Uterus (tissue), 2 donors: ENCODE measurements around the gene FIBP.

Source experiments
- POLR2A ChIP-seq, 2 donors: fragments of 450-650 bp; IDR thresholded peaks; one replicate each; pipeline ENCODE4 v1.6.1; 2016; ENCODE audit warnings: antibody characterized with exemption in 2 of 2, mild to moderate bottlenecking in 1 of 2, moderate library complexity in 1 of 2
- TF ChIP-seq, protein P1 (sequence below), 4 experiments: fragments of 200-600 bp in 2 of 4; fragments of 450-650 bp in 2 of 4; sonication (generic) in 2 of 4; IDR thresholded peaks; one replicate each; pipeline ENCODE4 v1.5.1; 2016 to 2019; ENCODE audit warnings: antibody characterized with exemption in 4 of 4, mild to moderate bottlenecking in 2 of 4, moderate library complexity in 1 of 4

DNA sequence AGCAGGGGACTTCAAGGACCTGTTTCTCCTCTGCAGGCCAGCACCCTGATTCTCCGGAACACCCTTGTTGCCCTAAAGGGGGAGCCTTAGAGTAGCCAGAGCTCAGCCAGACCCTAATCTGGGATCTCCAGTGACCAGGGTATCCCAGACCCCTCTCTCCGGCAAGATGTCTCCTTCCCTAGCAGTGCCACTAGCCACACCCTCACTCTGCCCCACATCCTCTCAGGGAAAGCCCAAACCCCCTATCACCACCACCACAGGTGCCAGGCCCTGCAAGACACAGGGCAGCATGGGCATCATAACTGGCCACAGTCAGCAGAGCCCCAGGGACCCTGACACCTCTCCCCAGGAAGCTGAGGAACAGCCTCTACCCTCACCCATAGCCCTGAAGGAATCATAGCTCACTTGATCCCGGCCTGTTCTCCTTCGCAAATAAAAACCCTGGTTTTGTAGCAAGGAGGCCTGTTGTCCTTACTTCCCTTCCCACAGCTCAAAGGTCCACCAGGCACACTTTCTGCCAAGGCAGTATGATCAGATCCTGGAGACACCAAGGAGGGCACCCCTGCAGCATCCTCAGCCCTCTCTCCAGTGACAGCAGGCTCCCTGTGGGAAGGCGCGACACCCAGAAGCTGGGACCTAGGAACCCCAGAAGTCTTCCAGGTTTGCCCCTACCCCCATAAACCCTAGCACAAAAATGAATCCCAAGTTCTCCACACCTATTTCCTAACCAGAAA, 34.9 kb downstream of the FIBP start:
- TF ChIP-seq, protein P1, sequence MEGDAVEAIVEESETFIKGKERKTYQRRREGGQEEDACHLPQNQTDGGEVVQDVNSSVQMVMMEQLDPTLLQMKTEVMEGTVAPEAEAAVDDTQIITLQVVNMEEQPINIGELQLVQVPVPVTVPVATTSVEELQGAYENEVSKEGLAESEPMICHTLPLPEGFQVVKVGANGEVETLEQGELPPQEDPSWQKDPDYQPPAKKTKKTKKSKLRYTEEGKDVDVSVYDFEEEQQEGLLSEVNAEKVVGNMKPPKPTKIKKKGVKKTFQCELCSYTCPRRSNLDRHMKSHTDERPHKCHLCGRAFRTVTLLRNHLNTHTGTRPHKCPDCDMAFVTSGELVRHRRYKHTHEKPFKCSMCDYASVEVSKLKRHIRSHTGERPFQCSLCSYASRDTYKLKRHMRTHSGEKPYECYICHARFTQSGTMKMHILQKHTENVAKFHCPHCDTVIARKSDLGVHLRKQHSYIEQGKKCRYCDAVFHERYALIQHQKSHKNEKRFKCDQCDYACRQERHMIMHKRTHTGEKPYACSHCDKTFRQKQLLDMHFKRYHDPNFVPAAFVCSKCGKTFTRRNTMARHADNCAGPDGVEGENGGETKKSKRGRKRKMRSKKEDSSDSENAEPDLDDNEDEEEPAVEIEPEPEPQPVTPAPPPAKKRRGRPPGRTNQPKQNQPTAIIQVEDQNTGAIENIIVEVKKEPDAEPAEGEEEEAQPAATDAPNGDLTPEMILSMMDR (IDR thresholded peaks at IDR 0.05) = no peak
- TF ChIP-seq POLR2A (IDR thresholded peaks at IDR 0.05) = no peak
